ENCODE data around the gene CD164L2.
"Not testable (repeated sequence)": the region's sequence is repeated elsewhere in the genome, so short reads cannot be mapped to it uniquely, and the experiment has no call there.

CD164L2 gene

GRCh38 chr1:27383039-27383605 lies at the start of gene CD164L2:
CD164L2 (minus strand) TSS chr1:27383333; CDS start chr1:27383239, 94 bp downstream.
- DNase-seq = peak; percentile 35

DNA sequence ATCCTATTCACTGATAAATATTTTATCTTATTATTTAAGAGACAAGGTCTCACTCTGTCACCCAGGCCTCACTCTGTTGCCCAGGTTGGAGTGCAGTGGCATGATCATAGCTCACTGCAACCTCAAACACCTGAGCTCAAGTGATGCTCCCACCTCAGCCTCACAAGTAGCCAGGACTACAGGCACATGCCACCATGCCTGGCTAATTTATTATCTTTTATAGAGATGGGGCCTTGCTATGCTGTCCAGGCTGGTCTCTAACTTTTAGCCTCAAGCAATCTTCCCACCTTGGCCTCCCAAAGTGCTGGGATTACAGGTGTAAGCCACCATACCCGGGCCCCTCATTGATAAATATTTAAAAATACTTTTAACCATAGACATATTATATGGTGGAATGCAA lies 49.6 kb upstream of the CD164L2 start:
- DNase-seq = not testable (repeated sequence)

GRCh38 chr1:27431601-27431940 lies 48.4 kb upstream of the CD164L2 start:
- DNase-seq = no peak

DNA sequence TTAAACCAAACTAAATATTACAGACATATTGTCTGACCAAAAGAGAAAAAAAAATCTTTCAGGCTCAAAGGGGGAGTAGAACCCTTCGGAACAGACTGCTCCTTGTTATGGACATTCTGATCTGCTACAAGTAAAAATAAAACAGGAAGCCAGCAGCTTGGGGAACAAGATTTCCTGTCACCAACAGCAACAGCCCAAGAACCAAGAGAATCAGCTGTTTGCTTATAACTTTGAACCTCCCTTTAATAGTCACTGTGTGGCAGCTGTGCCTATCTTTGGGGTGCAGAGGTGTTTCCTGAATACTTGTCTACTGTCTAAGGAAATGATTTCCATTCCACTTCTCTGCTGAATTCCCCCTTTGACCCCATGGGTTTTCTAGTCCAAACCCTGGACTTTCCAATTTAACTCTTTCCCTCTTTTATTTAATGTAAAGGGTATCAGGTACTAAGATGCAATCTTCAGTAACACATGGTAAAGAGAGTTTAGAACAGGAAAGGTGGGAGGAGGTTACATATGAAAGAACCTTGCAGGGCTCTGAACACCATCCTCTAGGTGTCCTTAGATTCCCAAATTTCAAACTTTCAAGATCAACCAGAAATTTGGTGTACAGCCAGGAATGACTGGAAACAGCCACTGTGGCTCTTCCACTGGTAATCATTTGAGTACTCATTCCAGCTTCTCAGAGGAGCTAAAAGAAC lies 47.9 kb upstream of the CD164L2 start:
- DNase-seq = peak; percentile 53

DNA sequence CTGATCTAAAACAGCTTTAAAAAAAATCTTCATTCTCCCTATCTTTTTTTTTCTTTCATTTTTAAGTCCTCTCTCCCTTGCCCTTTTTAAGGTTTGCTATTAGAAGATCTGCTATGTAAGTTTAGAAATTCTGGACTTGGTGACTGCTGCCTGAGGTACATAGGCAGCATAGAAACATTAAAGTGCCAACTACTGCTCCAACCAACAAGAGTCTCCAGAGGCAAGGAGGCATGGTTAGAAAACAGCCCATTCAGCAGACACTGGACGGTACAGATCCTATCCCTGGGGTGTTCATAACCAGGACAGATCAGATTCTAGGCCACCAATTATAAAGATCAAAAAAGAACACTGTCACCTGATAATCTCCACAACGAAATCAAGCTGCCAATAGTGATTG lies 45.9 kb upstream of the CD164L2 start:
- DNase-seq = no peak

DNA sequence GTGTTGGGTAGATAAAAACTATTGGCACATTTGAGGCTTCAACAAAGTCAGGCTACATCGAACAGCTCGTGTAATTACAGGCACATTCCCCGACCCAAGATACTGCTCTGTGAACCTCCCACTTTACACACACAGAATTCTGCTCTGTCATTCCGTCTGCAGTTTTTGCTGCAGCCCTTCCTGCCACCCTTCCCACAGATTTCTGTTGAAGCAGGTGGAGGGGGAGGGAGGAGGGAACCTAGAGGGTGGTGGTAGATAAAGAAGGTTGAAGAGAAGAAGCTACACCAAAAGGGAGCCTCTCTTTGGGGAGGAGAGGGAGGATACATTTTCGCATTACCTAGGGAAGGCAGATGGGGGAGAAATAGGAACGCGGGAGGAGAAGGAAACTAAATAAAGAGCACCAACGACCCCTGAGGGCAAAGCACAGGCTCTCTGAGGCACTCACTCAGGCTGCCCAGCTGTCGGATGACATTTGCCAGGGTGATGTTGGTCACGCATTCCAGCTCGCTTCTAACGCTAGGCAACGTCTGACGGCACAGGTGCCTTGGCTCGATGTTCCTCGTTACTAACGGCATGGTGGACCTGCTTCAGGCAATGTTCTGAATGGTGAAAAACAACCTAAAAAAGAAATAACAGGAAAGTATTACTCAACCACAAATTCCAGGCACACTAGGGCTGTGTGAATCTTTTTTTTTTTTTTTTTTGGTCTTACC lies 45.3 kb upstream of the CD164L2 start:
- DNase-seq = peak; percentile 58

- no peak for DNase-seq
These were observed 44.7 kb upstream of the CD164L2 start for GRCh38 chr1:27427816-27428315.

GRCh38 chr1:27427329-27427728 lies 44.2 kb upstream of the CD164L2 start:
- no peak for DNase-seq

DNA sequence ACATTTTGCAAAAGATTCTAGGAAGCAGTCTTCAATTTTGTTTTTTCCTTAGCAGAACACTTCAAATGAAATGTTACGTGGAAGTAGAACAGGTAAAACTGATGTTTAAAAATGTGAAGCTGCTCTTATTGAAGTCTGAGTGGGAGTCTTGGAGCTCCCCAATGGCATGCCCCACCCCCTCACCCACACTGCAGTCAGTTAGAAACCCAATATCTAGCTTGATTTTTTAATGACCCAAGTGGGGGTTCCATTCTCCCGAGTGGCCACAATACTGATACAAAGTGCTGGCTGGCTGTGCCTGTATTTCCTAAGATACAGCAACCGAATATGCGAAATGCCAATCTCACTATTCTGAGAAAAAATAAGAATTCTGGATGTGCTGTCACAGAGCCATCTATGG lies 40.6 kb upstream of the CD164L2 start:
- DNase-seq = no peak

DNA sequence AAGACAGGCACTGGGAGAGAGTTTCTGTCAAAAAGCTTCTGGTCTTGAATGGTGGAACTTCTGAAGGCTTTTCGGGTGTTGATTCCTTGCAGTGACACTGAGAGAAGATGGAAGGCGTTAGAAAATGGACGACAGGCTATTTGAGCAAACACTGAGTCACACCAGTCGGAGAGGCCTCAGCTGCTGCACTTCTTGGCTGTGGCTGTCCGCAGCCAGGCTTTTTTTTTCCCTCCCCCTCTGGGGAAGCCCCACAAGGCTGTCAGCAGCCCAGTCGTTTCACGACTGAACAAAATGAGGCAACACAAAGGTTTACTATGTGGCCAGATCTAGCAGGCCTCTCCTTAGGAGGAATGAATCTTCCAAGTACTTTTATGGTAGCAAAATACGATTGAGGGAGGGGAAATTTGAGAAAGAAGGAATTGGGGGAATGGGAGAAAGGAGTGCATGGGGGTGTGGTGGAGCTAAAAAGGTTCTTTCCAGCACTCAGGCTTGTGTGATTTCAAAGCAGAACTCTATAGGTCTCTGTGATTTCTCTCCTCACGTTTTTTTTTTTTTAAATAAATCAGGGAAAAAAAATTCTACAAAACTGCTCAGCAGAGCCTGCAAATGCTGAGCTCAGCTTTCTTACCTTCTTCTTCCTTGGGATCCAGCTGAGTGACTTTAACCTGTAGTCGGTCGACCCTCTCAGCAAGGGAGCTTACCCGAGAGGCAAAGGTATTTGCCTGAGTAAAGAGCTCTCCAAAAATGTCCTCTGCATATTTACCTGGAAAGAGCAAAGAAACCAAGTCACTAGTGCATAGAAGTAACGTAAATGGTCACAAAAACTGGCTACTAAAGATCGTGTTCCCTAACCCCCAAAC lies 35.4 kb upstream of the CD164L2 start:
- peak; percentile 89 for DNase-seq

DNA sequence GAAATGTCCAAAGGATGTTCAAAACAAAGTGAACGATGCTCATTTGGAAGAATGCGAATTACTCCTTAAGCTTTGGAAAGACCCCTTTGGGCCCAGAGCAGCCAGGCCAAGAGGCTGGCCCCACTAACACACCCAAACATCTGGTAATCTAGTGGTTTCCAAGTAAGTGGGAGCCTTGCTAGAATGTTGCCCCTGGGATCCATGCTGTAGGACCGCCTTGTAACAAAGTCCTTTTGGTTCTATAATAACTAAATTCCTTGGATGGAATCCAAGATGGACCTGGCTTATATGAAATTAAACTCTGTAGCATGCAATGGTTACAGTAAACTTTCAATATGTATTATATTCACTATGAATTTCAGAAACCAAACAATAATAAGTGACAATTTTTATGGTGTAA lies 34.6 kb upstream of the CD164L2 start:
- peak; percentile 67 for DNase-seq

DNA sequence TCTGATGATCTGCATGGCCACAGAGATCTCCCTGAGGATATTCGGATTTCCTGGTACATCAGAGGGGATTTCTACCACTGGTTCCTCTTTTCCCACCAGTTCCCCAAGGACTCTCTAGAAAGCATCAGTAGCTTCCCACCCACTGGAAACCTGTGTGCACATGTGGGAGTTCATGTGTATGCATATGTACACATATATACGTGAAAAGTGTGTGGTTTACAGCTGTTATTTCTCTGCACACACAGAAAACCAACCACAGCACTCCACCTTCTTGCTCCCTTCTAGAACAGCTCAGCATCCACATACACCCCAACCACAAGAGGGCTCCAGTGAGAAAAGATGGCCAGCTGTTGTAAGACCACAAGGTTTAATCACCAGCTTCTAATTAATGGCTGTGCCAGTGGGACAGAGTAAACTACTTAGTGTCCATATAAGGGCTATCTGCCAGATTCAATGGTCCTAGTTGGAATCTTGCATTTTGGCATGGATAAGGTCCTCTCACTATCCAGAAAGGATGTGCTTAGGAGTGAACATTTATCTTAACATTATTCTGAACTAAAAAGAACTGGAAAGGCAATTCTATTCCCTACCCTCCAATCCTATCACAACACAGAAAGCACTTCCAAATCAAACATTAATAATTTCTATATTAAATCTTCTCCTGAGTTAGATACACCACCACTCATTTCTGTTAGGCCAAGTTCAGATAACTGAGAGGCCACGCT lies 33.4 kb upstream of the CD164L2 start:
- no peak for DNase-seq

- no peak for DNase-seq
These were observed 31.0 kb upstream of the CD164L2 start for GRCh38 chr1:27414091-27414490.

DNA sequence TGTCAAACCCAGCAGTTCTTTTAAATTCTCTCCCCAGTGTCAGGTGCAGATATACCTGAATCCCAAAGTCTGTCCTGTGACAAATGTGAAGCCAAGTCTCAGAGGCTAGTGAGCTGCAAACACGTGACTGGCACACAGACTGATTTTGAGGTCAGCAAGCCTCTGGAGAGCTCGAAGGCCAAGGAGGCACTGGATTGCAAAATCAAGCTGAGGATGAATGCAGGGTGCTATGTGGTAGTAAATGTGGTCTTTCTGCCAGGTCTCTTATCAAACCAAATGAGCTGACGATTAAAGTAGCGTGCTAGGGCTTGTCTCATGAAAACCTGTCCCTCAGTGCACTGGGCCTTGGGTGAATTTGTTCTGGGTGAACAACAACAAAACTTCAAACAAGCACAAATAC lies 29.9 kb upstream of the CD164L2 start:
- DNase-seq = no peak

GRCh38 chr1:27412502-27412901 lies 29.4 kb upstream of the CD164L2 start:
- DNase-seq = no peak

GRCh38 chr1:27410709-27411108 lies 27.6 kb upstream of the CD164L2 start:
- no peak for DNase-seq

DNA sequence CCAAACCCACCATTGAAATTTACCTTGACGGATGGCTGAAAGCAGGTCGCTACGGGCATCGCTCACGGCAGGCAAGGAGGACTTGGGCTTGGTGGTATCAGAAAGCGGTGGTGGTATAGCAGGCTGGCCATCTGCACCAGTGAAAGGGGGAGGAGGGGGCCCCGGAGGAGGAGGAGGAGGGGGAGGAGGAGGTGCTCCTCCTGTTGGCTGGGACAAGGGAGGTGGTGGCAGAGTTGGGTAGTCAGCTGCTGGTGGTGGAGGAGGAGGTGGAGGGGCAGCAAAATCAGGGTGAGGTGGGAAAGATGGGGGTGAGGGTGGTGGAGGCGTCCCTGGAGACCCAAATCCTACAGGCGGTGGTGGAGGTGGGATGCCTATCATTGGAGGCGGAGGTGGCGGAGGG lies 26.5 kb upstream of the CD164L2 start:
- no peak for DNase-seq

- DNase-seq = no peak
These were observed 25.0 kb upstream of the CD164L2 start for GRCh38 chr1:27408151-27408550.

DNA sequence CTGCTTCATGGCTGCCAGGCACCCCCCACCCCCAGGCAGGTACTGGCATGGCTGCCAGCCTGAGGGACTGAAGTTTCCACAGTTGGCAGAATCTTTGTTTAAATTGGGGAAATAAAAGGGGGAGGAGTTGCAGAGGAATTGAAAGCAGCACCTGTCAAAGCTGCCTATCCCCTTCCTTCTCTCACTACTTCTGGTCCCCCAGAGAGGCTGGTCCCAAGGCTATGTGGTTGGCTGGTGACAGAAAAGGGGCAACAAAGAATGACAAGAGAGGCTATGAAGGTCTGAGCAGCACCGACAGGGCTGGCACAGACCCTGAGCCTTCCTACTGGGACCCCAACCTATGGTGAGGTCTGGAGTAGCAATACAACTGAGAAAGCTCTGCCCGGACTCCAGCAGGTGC lies 23.7 kb upstream of the CD164L2 start:
- not testable (repeated sequence) for DNase-seq

DNA sequence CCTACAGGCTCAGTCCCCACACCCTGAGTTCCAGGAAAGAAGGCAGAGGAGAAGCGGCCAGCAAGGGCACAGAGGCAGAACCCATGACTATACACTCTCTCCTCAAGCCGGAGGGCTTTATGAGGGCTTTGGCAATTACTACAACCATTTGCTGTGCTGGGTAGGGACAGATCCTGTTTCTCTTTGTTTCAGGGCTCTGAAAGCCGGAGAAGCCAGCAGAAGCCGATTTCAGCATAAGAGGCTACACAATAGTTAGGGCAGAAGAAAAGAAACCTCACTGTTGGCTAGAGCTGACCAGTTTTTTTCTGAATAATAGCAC lies 23.2 kb upstream of the CD164L2 start:
- no peak for DNase-seq

GRCh38 chr1:27405598-27406361 lies 22.6 kb upstream of the CD164L2 start:
- DNase-seq = not testable (repeated sequence)

- peak; percentile 70 for DNase-seq
These were observed 21.9 kb upstream of the CD164L2 start for GRCh38 chr1:27405074-27405473.
